HG03135 (cell line): ENCODE measurements around the gene MCOLN2.
"Not testable (repeated sequence)": the region's sequence is repeated elsewhere in the genome, so short reads cannot be mapped to it uniquely, and the experiment has no call there.

ENCODE experiments used
- ATAC-seq: cut with Tn5 transposase; IDR thresholded peaks from one replicate; pipeline ENCODE4 v1.9.1; 2021; ENCODE audit warnings: mild to moderate bottlenecking, moderate library complexity; ENCODE audit not compliant: unreplicated experiment

MCOLN2 gene

GRCh38 chr1:84986561-84986960 lies 10.4 kb downstream of the MCOLN2 start:
- not testable (repeated sequence) for ATAC-seq

- no peak for ATAC-seq
Observed at GRCh38 chr1:84985365-84985764, 11.5 kb downstream of the MCOLN2 start.

GRCh38 chr1:84982395-84982794 lies 14.5 kb downstream of the MCOLN2 start:
- no peak for ATAC-seq

- ATAC-seq = peak; percentile 30
Observed at GRCh38 chr1:84975035-84975434, 21.9 kb downstream of the MCOLN2 start.

GRCh38 chr1:84973498-84974334 lies 23.2 kb downstream of the MCOLN2 start:
- ATAC-seq = peak; percentile 48

- ATAC-seq = peak; percentile 48
Observed at GRCh38 chr1:84972377-84972987, 24.4 kb downstream of the MCOLN2 start.

- ATAC-seq = peak; percentile 37
Observed at GRCh38 chr1:84971957-84972356, 25.0 kb downstream of the MCOLN2 start.

- peak; percentile 38 for ATAC-seq
Observed at GRCh38 chr1:84969489-84970250, 27.2 kb downstream of the MCOLN2 start.

GRCh38 chr1:84968865-84969264 lies 28.0 kb downstream of the MCOLN2 start:
- ATAC-seq = no peak

GRCh38 chr1:84968101-84968500 lies 28.8 kb downstream of the MCOLN2 start:
- ATAC-seq = no peak

GRCh38 chr1:84967666-84968065 lies 29.2 kb downstream of the MCOLN2 start:
- ATAC-seq = no peak

- ATAC-seq = no peak
Observed at GRCh38 chr1:84963021-84963420, 33.9 kb downstream of the MCOLN2 start.

- ATAC-seq = no peak
Observed at GRCh38 chr1:84961316-84961715, 35.6 kb downstream of the MCOLN2 start.

- ATAC-seq = no peak
Observed at GRCh38 chr1:84960371-84960770, 36.5 kb downstream of the MCOLN2 start.

- peak; percentile 82 for ATAC-seq
Observed at GRCh38 chr1:84959294-84959693, 37.6 kb downstream of the MCOLN2 start.

GRCh38 chr1:84957966-84958365 lies 38.9 kb downstream of the MCOLN2 start:
- no peak for ATAC-seq

GRCh38 chr1:84956655-84957054 lies 40.3 kb downstream of the MCOLN2 start:
- no peak for ATAC-seq

- no peak for ATAC-seq
Observed at GRCh38 chr1:84956097-84956496, 40.8 kb downstream of the MCOLN2 start.

GRCh38 chr1:84949664-84950063 lies 47.2 kb downstream of the MCOLN2 start:
- ATAC-seq = no peak

- ATAC-seq = no peak
Observed at GRCh38 chr1:84947536-84948410, 49.1 kb downstream of the MCOLN2 start.

- no peak for ATAC-seq
Observed at GRCh38 chr1:84946631-84947030, 50.3 kb downstream of the MCOLN2 start.
